ENCODE measurements around the gene ACSS1. TPM values are rescaled to one million over a fixed set of nuclear protein-coding genes. Genes with fewer than 3 reads are reported as not detected.

ACSS1 gene
- total RNA-seq, 2 donors from 2014 or later: 25.6 to 26.4 TPM

GRCh38 chr20:25037288-25038102 is 20.4 kb downstream of the ACSS1 start:
- Histone ChIP-seq H3K4me3 (no peak overlapping the region), H3K9me3 (no peaks in the 10 kb centered on the region), H3K27me3 (no peaks in the 10 kb centered on the region), H3K27ac (peak overlapping the region; percentile 94 to 96), H3K4me1 (peaks cover 0 to 94% of the 10 kb centered on the region in 2 donors), H3K36me3 (no peaks in the 10 kb centered on the region)
- DNase-seq (ENCODE audit: low spot score): no peak
- TF ChIP-seq, protein P1, sequence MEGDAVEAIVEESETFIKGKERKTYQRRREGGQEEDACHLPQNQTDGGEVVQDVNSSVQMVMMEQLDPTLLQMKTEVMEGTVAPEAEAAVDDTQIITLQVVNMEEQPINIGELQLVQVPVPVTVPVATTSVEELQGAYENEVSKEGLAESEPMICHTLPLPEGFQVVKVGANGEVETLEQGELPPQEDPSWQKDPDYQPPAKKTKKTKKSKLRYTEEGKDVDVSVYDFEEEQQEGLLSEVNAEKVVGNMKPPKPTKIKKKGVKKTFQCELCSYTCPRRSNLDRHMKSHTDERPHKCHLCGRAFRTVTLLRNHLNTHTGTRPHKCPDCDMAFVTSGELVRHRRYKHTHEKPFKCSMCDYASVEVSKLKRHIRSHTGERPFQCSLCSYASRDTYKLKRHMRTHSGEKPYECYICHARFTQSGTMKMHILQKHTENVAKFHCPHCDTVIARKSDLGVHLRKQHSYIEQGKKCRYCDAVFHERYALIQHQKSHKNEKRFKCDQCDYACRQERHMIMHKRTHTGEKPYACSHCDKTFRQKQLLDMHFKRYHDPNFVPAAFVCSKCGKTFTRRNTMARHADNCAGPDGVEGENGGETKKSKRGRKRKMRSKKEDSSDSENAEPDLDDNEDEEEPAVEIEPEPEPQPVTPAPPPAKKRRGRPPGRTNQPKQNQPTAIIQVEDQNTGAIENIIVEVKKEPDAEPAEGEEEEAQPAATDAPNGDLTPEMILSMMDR (IDR thresholded peaks at IDR 0.05): no peak

- Histone ChIP-seq H3K9me3 (no peaks in the 10 kb centered on the region), H3K4me1 (peaks cover 0 to 93% of the 10 kb centered on the region in 2 donors), H3K27me3 (no peaks in the 10 kb centered on the region), H3K27ac (peak overlapping the region; percentile 66 to 94), H3K4me3 (peak overlapping the region in 1 of 2 donors; percentile 9), H3K36me3 (no peaks in the 10 kb centered on the region)
- TF ChIP-seq, protein P1 (IDR thresholded peaks at IDR 0.05): no peak
- DNase-seq (ENCODE audit: low spot score): no peak
Measured at GRCh38 chr20:25036331-25036936, 21.5 kb downstream of the ACSS1 start.

GRCh38 chr20:25035921-25036320 is 22.0 kb downstream of the ACSS1 start:
- Histone ChIP-seq H3K9me3 (no peaks in the 10 kb centered on the region), H3K27ac (peak overlapping the region; percentile 66 to 94), H3K4me3 (peak overlapping the region in 1 of 2 donors; percentile 9), H3K4me1 (peaks cover 0 to 89% of the 10 kb centered on the region in 2 donors), H3K27me3 (no peaks in the 10 kb centered on the region), H3K36me3 (no peaks in the 10 kb centered on the region)
- TF ChIP-seq, protein P1 (IDR thresholded peaks at IDR 0.05): no peak
- no peak for DNase-seq (ENCODE audit: low spot score)

DNA sequence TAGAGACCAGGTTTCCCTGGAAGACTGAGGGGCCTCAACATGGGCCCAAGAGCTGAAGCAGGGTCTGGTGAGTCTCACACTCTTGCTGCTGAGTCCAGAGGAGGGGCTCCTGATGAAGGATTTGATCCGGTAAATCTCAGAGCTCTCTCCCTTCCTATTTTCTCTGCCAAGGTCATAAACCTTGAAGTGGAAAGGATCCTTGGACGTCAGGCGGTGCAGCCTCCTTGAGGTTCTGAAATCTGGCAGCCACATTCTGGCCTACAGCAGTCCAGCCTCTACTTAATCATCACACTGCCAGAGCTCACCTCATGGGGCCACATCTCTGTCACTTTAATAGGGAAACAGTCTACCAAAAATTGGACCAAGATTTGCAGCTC is 24.0 kb downstream of the ACSS1 start:
- Histone ChIP-seq H3K27me3 (no peaks in the 10 kb centered on the region), H3K36me3 (peaks cover 11% of the 10 kb centered on the region), H3K4me3 (no peak overlapping the region), H3K27ac (peak overlapping the region; percentile 68 to 71), H3K9me3 (no peaks in the 10 kb centered on the region), H3K4me1 (peaks cover 0 to 74% of the 10 kb centered on the region in 2 donors)
- TF ChIP-seq, protein P1 (IDR thresholded peaks at IDR 0.05): no peak
- no peak for DNase-seq (ENCODE audit: low spot score)

GRCh38 chr20:25033265-25033923 is 24.5 kb downstream of the ACSS1 start:
- peaks cover 11% of the 10 kb centered on the region for H3K36me3 ChIP-seq
- DNase-seq (ENCODE audit: low spot score): no peak
- no peaks in the 10 kb centered on the region for H3K9me3 ChIP-seq
- no peaks in the 10 kb centered on the region for H3K27me3 ChIP-seq
- peak overlapping the region; percentile 68 to 71 for H3K27ac ChIP-seq
- TF ChIP-seq, protein P1 (IDR thresholded peaks at IDR 0.05): no peak
- peak overlapping the region in 1 of 2 donors; percentile 5 for H3K4me3 ChIP-seq
- H3K4me1 ChIP-seq: peaks cover 0 to 69% of the 10 kb centered on the region in 2 donors

Measured in right atrium auricular region (tissue), 2 donors.